KMS-11 (cell line): ENCODE measurements around the gene LRRC25.

Experiments
- H2AFZ ChIP-seq: fragments of 200-600 bp; sonication (generic); 2 replicates; pipeline ENCODE4 v1.6.1; 2016; ENCODE audit warnings: antibody characterized with exemption, mixed run types, low read depth
- H3K27ac ChIP-seq: fragments of 200-600 bp; sonication (generic); 2 replicates; pipeline ENCODE4 v1.6.1; 2016; ENCODE audit warnings: mild to moderate bottlenecking, mixed run types
- H3K27me3 ChIP-seq: fragments of 200-600 bp; sonication (generic); 2 replicates; pipeline ENCODE4 v1.6.1; 2017; ENCODE audit warnings: mild to moderate bottlenecking, low read depth, mixed run types, moderate library complexity; ENCODE audit not compliant: insufficient read depth
- H3K36me3 ChIP-seq: fragments of 200-600 bp; sonication (generic); 2 replicates; pipeline ENCODE4 v1.6.1; 2017; ENCODE audit warnings: mild to moderate bottlenecking, mixed run types; ENCODE audit not compliant: insufficient read depth
- H3K4me1 ChIP-seq: fragments of 200-600 bp; sonication (generic); 2 replicates; pipeline ENCODE4 v1.6.1; 2016; ENCODE audit warnings: mild to moderate bottlenecking, low read depth, mixed run types; ENCODE audit not compliant: poor library complexity, severe bottlenecking
- H3K4me2 ChIP-seq: fragments of 200-600 bp; sonication (generic); 2 replicates; pipeline ENCODE4 v1.7.0; 2016; ENCODE audit warnings: mild to moderate bottlenecking, mixed run types
- H3K4me3 ChIP-seq: fragments of 200-600 bp; sonication (generic); IDR thresholded peaks from 2 replicates; pipeline ENCODE4 v1.6.1; 2017; ENCODE audit warnings: low read depth, low read length, mixed read lengths; ENCODE audit not compliant: insufficient read depth
- H3K79me2 ChIP-seq: fragments of 200-600 bp; sonication (generic); 2 replicates; pipeline ENCODE4 v1.6.1; 2016; ENCODE audit warnings: low read depth, mixed run types; ENCODE audit not compliant: insufficient read depth
- H3K9ac ChIP-seq: fragments of 200-600 bp; sonication (generic); 2 replicates; pipeline ENCODE4 v1.6.1; 2016; ENCODE audit warnings: mild to moderate bottlenecking, mixed run types
- H4K20me1 ChIP-seq: fragments of 200-600 bp; sonication (generic); 2 replicates; pipeline ENCODE4 v1.6.1; 2016; ENCODE audit warnings: mild to moderate bottlenecking, mixed run types; ENCODE audit not compliant: insufficient read depth
- CTCF ChIP-seq: fragments of 200-600 bp; sonication (generic); conservative IDR thresholded peaks from 2 replicates; pipeline ENCODE4 v1.6.1; 2017; ENCODE audit warnings: low read depth, mild to moderate bottlenecking, antibody characterized with exemption, low read length, moderate library complexity, mixed read lengths

LRRC25 gene

GRCh38 chr19:18379803-18380747, 17.3 kb downstream of the LRRC25 start:
- Histone ChIP-seq H3K4me1 (no peaks in the 10 kb centered on the region), H3K27me3 (peaks cover 5% of the 10 kb centered on the region; the same call in 1 of the 2 replicates), H3K36me3 (no peaks in the 10 kb centered on the region), H4K20me1 (no peaks in the 10 kb centered on the region), H3K4me3 (no peak overlapping the region), H3K79me2 (no peaks in the 10 kb centered on the region), H2AFZ (peak overlapping the region; percentile 10; the same call in 1 of the 2 replicates), H3K4me2 (no peak overlapping the region), H3K27ac (no peak overlapping the region), H3K9ac (no peak overlapping the region)
- no peak for TF ChIP-seq CTCF

- Histone ChIP-seq H3K36me3 (no peaks in the 10 kb centered on the region), H4K20me1 (no peaks in the 10 kb centered on the region), H3K4me1 (no peaks in the 10 kb centered on the region), H3K79me2 (no peaks in the 10 kb centered on the region), H3K4me3 (no peak overlapping the region), H3K27ac (no peak overlapping the region), H3K27me3 (no peaks in the 10 kb centered on the region; the same call in 1 of the 2 replicates), H3K9ac (no peak overlapping the region), H3K4me2 (no peak overlapping the region), H2AFZ (no peak overlapping the region)
- no peak for TF ChIP-seq CTCF
Observed at GRCh38 chr19:18377026-18377425, 20.4 kb downstream of the LRRC25 start.

GRCh38 chr19:18373892-18374629, 23.4 kb downstream of the LRRC25 start:
- Histone ChIP-seq H3K27me3 (no peaks in the 10 kb centered on the region; the same call in 1 of the 2 replicates), H2AFZ (no peak overlapping the region), H4K20me1 (no peaks in the 10 kb centered on the region), H3K36me3 (no peaks in the 10 kb centered on the region), H3K9ac (no peak overlapping the region), H3K79me2 (no peaks in the 10 kb centered on the region), H3K27ac (no peak overlapping the region), H3K4me1 (no peaks in the 10 kb centered on the region), H3K4me2 (no peak overlapping the region), H3K4me3 (no peak overlapping the region)
- no peak for TF ChIP-seq CTCF

- no peak overlapping the region for H3K9ac ChIP-seq
- H3K4me3 ChIP-seq = no peak overlapping the region
- H3K4me1 ChIP-seq = no peaks in the 10 kb centered on the region
- H3K79me2 ChIP-seq = no peaks in the 10 kb centered on the region
- no peaks in the 10 kb centered on the region for H4K20me1 ChIP-seq
- TF ChIP-seq CTCF = no peak
- H3K27ac ChIP-seq = no peak overlapping the region
- H2AFZ ChIP-seq = no peak overlapping the region
- no peaks in the 10 kb centered on the region; the same call in 1 of the 2 replicates for H3K27me3 ChIP-seq
- no peaks in the 10 kb centered on the region for H3K36me3 ChIP-seq
- no peak overlapping the region for H3K4me2 ChIP-seq
Observed at GRCh38 chr19:18373407-18373891, 24.0 kb downstream of the LRRC25 start.
